Measurements from ENCODE around the gene GNE. TPM values are rescaled to one million over a fixed set of nuclear protein-coding genes. Genes with fewer than 3 reads are reported as not detected.
A peak's percentile ranks its signal among the peaks of the same experiment; 100 is the strongest.

Gene GNE
- total and polyA plus RNA-seq, 2 of the 13 experiments (the other 11 are each of a cell fraction or from before 2014, with no cell fraction given), result 16.1 to 24.1 TPM

DNA sequence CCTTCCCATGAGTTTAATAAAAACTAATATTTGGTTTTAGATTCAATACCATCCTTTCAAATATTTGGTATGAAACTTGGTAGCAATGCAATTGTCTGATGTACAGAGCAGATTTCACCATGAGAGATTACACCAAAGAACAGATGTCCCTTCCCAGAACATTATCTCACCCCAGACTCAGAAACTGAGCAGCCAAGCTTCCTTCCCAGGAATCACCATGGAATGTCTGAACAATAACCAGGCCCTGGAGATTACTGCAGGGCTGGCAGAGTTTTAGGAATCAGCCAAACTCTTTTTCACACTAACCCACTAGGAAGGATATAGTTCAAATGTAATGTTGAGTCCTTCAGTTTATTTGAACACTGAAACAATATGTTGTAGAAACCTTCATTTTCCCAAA lies 43.7 kb downstream of the GNE start (continued):
- TF ChIP-seq ZNF766 (CRISPR knock-in tag; IDR thresholded peaks at IDR 0.05; ENCODE audit: borderline replicate concordance), result no peak

DNA sequence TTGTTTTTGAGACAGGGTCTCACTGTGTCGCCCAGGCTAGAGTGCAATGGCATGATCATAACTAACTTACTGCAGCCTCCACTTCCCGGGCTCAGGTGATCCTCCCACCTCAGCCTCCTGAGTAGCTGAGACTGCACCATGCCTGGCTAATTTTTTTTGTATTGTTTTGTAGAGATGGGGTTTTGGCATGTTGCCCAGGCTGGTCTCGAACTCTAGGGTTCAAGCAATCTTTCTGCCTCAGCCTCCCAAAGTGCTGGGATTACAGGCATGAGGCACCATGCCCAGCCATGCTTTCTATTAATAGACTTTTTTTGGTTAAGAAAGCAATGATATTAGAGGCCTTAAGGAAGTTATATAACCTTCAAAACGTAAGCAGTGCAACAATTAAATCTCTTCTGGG lies 44.3 kb downstream of the GNE start:
- no TSS peak for BruUV-seq (replicated peaks)
- ATAC-seq (no peak), FAIRE-seq (no peak), DNase-seq (ENCODE audit: low spot score) (no peak)
- Histone ChIP-seq H2AFZ (ENCODE audit: low read length) (no peak overlapping the region), H3K27me3 (ENCODE audit: control insufficient read depth in 1 of 2, insufficient read depth in 2 of 2, low read length in 2 of 2) (no peaks in the 10 kb centered on the region), H3K9ac (ENCODE audit: insufficient read depth, low read depth, low read length) (no peak overlapping the region), H3K4me2 (ENCODE audit: low read depth, low read length) (no peak overlapping the region), H3K4me3 (replicated peaks in 1 of 3; ENCODE audit: insufficient read depth in 1 of 3, low read depth in 2 of 3, low read length in 3 of 3) (no peak overlapping the region), H3K4me1 (ENCODE audit: insufficient read depth, low read length) (peaks cover 6% of the 10 kb centered on the region), H3K36me3 (replicated peaks in 1 of 2; ENCODE audit: control insufficient read depth in 1 of 2, insufficient read depth in 2 of 2, low read length in 2 of 2) (peaks cover 27 to 82% of the 10 kb centered on the region in 2 experiments), H4K20me1 (ENCODE audit: insufficient read depth, low read length) (no peaks in the 10 kb centered on the region), H3K27ac (ENCODE audit: extremely low read length, insufficient read depth, low read length) (no peak overlapping the region), H3K9me3 (ENCODE audit: low read length) (no peaks in the 10 kb centered on the region), H3K79me2 (ENCODE audit: insufficient read depth, low read length) (peaks cover 10% of the 10 kb centered on the region)
- 97% methylated on average over 4 of the region's 4 CpGs for WGBS (ENCODE audit: low lambda C conversion rate)
- TF ChIP-seq STAT5B (CRISPR knock-in tag; IDR thresholded peaks at IDR 0.05) (no peak), ZNF746 (CRISPR knock-in tag; IDR thresholded peaks at IDR 0.05) (no peak), KAT2B (IDR thresholded peaks at IDR 0.05; ENCODE audit: borderline replicate concordance, low read depth, low read length) (no peak)
- TF ChIP-seq, protein P1, sequence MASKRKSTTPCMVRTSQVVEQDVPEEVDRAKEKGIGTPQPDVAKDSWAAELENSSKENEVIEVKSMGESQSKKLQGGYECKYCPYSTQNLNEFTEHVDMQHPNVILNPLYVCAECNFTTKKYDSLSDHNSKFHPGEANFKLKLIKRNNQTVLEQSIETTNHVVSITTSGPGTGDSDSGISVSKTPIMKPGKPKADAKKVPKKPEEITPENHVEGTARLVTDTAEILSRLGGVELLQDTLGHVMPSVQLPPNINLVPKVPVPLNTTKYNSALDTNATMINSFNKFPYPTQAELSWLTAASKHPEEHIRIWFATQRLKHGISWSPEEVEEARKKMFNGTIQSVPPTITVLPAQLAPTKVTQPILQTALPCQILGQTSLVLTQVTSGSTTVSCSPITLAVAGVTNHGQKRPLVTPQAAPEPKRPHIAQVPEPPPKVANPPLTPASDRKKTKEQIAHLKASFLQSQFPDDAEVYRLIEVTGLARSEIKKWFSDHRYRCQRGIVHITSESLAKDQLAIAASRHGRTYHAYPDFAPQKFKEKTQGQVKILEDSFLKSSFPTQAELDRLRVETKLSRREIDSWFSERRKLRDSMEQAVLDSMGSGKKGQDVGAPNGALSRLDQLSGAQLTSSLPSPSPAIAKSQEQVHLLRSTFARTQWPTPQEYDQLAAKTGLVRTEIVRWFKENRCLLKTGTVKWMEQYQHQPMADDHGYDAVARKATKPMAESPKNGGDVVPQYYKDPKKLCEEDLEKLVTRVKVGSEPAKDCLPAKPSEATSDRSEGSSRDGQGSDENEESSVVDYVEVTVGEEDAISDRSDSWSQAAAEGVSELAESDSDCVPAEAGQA (IDR thresholded peaks at IDR 0.05; ENCODE audit: low read depth), result no peak
- TF ChIP-seq, protein P1 (CRISPR knock-in tag; IDR thresholded peaks at IDR 0.05; ENCODE audit: borderline replicate concordance), result no peak
- TF ChIP-seq, protein P2, sequence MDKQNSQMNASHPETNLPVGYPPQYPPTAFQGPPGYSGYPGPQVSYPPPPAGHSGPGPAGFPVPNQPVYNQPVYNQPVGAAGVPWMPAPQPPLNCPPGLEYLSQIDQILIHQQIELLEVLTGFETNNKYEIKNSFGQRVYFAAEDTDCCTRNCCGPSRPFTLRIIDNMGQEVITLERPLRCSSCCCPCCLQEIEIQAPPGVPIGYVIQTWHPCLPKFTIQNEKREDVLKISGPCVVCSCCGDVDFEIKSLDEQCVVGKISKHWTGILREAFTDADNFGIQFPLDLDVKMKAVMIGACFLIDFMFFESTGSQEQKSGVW (CRISPR knock-in tag; IDR thresholded peaks at IDR 0.05; ENCODE audit: borderline replicate concordance), result no peak
- TF ChIP-seq, protein P3, sequence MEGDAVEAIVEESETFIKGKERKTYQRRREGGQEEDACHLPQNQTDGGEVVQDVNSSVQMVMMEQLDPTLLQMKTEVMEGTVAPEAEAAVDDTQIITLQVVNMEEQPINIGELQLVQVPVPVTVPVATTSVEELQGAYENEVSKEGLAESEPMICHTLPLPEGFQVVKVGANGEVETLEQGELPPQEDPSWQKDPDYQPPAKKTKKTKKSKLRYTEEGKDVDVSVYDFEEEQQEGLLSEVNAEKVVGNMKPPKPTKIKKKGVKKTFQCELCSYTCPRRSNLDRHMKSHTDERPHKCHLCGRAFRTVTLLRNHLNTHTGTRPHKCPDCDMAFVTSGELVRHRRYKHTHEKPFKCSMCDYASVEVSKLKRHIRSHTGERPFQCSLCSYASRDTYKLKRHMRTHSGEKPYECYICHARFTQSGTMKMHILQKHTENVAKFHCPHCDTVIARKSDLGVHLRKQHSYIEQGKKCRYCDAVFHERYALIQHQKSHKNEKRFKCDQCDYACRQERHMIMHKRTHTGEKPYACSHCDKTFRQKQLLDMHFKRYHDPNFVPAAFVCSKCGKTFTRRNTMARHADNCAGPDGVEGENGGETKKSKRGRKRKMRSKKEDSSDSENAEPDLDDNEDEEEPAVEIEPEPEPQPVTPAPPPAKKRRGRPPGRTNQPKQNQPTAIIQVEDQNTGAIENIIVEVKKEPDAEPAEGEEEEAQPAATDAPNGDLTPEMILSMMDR (CRISPR knock-in tag; IDR thresholded peaks at IDR 0.05), result no peak
- TF ChIP-seq, protein P4, sequence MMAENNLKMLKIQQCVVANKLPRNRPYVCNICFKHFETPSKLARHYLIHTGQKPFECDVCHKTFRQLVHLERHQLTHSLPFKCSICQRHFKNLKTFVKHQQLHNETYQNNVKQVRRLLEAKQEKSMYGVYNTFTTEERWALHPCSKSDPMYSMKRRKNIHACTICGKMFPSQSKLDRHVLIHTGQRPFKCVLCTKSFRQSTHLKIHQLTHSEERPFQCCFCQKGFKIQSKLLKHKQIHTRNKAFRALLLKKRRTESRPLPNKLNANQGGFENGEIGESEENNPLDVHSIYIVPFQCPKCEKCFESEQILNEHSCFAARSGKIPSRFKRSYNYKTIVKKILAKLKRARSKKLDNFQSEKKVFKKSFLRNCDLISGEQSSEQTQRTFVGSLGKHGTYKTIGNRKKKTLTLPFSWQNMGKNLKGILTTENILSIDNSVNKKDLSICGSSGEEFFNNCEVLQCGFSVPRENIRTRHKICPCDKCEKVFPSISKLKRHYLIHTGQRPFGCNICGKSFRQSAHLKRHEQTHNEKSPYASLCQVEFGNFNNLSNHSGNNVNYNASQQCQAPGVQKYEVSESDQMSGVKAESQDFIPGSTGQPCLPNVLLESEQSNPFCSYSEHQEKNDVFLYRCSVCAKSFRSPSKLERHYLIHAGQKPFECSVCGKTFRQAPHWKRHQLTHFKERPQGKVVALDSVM (CRISPR knock-in tag; IDR thresholded peaks at IDR 0.05), result peak; percentile 90
- intact Hi-C loops (cut with micrococcal nuclease; ENCODE audit: unreplicated experiment) (no loop called here), in situ Hi-C loops (cut with HindIII; ENCODE audit: extremely low pct_ligation_motif_present, low pct_unique_long_range_greater_than_20kb) (no loop called here)
- ChIA-PET POLR2A (interaction anchor here (1.7 kb wide), 1 partner anchor 24 kb away, joined by 6 read pairs; the partner anchor contains the start of gene CLTA), CTCF (ENCODE audit: low intra/inter-chr PET ratio, low total read pairs) (no interaction called here)
